T1000 (cell line): Measurements from ENCODE around the gene PRKAR1A.
"Not testable (repeated sequence)": the region's sequence is repeated elsewhere in the genome, so short reads cannot be mapped to it uniquely, and the experiment has no call there.

Source experiments
- DNase-seq: peaks from one replicate; lab custom pipeline; 2025; ENCODE audit warnings: mixed read lengths; lab: John Stamatoyannopoulos, UW

The PRKAR1A gene

DNA sequence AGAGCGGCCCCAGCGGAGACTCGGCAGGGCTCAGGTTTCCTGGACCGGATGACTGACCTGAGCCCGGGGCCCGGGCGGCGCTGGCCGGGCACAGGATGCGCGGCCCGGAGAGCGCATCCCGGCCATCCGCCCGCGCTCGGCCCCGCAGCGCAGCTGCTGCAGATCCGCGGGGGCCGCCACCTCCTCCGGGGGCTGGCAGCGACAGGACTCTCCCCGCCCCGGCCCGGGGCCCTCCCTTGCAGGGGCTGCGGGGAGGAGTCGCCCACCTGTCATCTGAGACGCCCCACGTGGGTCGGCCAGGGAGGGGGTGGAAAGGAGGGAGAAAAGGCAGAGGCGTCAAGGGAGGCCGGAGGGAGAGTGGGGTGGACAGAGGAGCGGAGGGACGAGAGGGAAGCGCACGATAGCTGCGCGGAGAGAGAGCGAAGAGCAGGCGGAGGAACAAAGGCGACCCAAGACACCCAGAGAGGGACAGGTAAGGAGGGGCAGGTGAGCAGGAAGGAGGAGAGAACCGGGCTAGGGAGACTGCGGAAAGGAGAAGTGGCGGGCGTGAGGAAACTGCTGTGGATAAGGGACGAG is 471 bp upstream of the PRKAR1A start:
- peak; percentile 66 for DNase-seq

- DNase-seq, result no peak
These were observed 787 bp downstream of the PRKAR1A start for GRCh38 chr17:68512960-68513474.

DNA sequence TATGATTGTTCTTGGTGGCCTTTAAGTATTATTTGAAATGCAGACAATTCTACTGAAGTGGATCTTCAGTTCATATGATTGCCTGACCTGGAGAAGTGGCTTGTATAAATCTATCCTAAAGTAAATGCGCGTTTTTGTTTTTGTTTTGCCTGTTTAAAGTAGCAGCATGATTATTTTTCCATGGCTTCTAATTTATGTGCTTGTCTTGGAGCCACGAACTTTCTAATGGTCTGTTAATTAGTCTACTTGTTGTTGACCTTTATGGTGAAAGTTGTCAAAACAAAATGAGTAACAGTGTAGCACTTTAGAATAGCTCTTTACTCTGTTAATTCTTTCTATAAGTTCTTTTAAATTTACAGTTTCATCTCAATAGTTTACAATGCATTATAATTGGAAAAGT is 1.7 kb downstream of the PRKAR1A start:
- DNase-seq, result no peak

DNA sequence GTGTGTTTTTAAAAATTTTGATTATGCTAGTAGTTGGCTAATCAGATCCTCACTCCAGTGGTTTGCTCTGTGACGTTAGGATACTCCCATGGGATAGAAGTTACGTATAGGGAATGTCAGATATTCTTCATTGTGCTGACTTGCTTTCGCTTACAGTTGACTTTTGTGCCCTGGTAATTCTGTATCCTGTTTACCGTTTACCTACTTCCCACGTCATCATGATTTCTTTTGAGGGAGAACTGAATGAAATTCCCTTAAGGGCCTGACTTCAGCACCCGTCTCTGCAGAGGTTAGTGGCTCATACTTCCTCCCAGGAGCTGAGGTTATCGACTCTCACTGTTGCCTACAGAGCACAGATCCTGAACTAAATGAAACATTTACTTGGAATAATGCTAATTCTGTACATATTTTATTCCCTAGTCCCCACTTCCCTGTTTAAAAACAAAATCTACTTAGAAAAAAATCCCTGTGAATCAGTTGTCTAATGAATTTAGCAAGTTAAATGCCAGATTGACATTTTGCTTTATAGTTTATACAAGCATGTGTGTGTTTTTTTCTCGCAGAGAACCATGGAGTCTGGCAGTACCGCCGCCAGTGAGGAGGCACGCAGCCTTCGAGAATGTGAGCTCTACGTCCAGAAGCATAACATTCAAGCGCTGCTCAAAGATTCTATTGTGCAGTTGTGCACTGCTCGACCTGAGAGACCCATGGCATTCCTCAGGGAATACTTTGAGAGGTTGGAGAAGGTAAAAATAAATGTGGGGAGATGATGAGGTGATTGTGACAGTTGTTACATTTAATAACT is 2.8 kb downstream of the PRKAR1A start:
- DNase-seq, result no peak

GRCh38 chr17:68516732-68517131 is 4.5 kb downstream of the PRKAR1A start:
- no peak for DNase-seq

- DNase-seq, result not testable (repeated sequence)
These were observed 5.4 kb downstream of the PRKAR1A start for GRCh38 chr17:68517605-68518004.

DNA sequence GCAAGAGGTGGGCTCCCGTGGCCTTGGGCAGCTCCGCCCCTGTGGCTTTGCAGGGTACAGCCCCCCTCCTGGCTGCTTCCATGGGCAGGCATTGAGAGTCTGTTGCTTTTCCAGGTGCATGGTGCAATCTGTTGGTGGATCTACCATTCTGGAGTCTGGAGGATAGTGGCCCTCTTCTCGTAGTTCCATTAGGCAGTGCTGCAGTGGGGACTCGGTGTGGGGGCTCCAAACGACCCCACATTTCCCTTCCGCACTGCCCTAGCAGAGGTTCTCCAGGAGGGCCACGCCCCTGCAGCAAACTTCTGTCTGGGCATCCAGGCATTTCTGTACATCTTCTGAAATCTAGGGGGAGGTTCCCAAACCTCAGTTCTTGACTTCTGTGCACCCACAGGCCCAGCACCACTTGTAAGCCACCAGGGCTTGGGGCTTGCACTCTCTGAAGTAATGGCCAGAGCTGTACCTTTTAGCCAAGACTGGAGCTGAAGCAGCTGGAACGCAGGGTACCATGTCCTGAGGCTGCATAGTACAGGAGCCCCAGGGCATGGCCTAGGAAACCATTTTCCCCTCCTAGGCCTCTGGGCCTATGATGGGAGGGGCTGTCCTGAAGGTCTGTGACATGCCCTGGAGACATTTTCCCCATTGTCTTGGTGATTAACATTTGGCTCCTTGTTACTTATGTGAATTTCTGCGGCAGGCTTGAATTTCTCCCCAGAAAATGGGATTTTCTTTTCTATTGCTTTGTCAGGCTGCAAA is 6.0 kb downstream of the PRKAR1A start:
- DNase-seq, result no peak

- not testable (repeated sequence) for DNase-seq
These were observed 6.8 kb downstream of the PRKAR1A start for GRCh38 chr17:68519051-68519450.

DNA sequence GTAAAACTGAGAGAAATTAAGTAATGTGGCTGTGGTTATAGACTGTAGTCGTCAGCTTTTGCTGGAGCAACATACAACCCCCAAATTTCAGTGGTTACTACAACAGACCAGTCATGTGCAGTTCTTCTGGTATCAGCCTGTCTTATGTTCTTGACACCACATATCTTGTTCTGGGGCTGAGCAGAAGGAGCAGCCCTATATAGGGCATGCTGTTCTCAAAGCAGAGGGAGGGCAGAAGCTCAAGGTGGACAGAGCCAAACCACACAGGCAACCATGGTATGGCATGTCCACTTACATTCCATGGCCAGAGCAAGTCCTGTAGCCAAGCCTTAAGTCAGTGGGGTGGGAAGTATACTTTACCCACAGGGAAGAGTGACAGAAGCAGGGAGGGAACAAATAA is 7.7 kb downstream of the PRKAR1A start:
- DNase-seq, result no peak

GRCh38 chr17:68522266-68522665 is 10.0 kb downstream of the PRKAR1A start:
- no peak for DNase-seq

DNA sequence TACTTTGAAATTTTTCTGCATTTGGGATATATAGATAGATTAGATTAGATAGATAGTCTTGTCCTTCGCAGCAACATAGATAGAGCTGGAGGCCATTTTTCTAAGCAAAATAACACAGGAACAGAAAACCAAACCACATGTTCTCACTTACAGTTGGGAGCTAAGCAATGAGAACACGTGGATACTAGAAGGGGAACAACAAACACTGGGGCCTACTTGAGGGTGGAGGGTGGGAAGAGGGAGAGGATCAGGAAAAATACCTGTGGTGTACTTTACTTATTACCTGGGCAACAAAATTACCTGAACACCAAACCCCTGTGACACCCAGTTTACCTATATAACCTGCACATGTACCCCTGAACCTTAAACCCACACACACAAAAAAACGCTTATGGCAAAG is 14.3 kb downstream of the PRKAR1A start:
- no peak for DNase-seq

GRCh38 chr17:68527314-68527713 is 15.1 kb downstream of the PRKAR1A start:
- DNase-seq, result no peak

GRCh38 chr17:68531252-68531651 is 19.0 kb downstream of the PRKAR1A start:
- no peak for DNase-seq

DNA sequence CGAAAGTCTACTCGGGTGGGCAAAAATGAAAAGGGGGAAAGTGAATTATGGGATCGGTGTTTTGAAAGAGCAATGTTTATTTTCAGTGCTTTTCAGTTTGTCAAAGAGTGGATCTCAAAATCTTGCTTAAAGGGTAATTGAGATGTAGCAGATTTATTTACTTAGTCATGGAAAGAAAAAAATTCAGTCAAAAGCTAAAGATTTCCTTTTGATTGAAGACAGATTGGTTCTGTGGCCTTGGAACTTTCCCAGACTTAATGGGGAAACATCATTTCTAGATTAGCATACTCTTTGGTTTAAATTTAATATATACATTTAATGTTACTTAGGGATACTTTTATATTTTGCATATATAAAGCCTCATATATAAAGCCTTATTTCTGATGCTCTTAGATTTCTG is 20.6 kb downstream of the PRKAR1A start:
- no peak for DNase-seq

DNA sequence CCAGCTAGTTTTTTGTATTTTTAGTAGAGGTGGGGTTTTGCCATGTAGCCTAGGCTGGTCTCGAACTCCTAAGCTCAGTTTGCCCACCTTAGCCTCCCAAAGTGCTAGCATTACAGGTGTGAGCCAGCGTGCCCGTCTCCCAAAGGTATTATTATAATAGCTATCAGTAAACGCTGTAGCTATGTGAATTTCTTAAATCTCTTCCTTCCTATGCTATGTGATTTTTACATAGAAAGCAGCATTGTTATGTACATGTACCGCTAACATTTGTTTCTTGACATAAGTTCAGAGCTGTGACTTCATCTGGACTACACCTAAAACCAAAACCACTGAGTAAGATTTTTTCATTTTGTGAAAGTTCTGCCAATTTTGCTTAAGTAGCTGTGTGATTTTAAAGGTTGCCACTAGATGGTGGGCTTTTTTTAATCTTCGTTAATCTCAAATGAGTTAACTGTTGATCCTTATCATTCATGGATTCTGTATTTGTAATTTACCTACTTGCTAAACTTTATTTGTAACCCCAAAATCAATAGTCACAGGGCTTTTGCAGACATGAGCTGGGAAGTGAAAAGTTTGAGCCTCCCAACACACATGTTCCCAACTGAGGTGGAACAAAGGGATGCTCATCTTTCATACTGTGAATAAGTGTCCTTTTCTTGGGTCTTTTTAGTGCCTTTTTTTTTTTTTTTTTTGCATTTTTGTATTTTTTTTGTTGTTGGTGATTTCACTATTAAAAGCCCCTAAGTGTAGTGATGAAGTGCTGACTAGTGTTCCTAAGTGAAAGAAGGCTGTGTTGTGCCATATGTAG is 21.9 kb downstream of the PRKAR1A start:
- DNase-seq, result no peak

DNA sequence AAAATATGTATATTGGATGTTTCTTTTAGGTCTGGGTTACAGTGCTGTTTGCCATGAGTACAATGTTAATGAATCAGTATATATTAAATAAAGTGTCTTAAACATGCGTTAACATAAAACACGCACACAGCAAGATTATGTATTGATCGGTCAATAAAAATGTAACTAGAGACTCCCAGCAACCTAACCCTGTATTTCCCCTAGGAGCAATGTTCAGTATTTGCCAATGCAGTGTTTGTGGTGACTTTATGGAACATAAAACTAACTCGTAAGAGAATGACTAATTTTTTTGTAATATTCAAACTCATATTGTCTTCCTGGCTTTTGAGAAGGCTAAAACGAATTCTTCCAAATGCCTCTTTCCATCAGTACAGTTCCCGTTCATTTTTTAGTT is 22.5 kb downstream of the PRKAR1A start:
- no peak for DNase-seq

DNA sequence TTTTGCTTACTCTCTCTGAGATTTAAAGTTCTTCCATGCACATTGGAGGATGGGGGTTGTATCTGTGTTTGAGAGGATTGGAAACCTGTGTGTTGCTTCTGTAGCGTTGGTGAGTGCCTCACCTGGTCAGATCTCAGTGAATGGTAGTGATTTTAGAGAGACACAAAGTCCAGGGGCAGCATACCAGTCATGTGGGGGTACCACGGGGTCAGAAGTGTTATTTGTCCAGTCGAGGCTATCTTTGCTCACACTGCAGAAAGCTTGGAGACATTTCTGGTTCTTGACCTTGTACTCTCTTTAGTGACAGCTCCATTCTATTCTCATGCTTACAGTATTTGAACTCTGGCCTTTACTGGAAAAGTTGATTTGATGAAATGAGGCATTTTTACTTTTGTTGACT is 23.7 kb downstream of the PRKAR1A start:
- DNase-seq, result no peak

DNA sequence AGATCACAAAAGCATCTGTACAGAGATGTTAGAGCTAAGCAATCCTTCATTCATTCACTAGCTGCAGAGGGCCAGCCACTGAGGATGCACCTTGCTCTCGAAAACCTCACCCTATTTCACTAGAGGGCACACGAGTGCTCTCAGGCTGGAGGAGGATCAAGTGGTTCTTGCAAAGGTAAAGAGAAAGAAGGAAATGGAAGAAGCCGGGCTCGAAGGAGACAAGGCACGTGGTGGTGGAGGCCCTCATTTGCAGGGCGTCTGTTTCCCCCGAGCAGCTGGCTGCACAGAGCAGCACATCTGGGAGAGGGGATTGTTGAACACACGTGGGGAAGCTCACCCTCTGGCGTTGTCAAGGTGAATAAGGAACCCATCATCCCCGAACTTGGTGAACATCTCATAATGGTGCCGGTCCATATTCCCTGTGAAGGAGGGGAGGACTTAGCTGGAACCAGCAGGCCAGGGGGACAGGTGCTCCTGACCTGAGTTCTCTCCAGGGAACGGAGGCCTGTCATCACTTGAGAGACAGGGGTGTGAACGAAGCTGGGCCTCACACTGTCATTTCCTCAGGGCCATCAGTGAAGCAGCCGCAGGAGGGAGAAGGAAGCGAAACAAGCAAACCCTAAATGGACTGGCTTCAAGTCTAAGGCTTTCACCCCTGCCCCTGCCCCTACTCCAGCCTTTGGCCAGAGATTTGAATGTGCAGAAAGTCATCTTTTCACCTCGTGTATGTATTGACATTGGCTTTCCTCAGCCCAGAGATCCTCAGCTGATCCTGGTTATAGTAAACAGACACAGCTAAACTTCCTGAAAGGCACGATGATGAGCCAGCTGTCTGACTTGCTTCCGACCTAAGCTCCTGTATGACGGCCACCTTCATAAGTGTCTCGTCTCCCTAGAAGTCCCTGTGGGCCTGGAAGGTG is 27.6 kb downstream of the PRKAR1A start:
- no peak for DNase-seq

GRCh38 chr17:68540981-68541380 is 28.8 kb downstream of the PRKAR1A start:
- DNase-seq, result no peak

GRCh38 chr17:68541816-68542215 is 29.6 kb downstream of the PRKAR1A start:
- DNase-seq, result no peak
